DND-41 (cell line): Measurements from ENCODE around the gene CREBL2.

Experiments used
- ATAC-seq: fragments of 200-7000 bp; cut with Tn5 transposase; 3 replicates; pipeline ENCODE4 v1.9.1; 2021; ENCODE audit warnings: low read depth; ENCODE audit not compliant: insufficient read depth
- DNase-seq: peaks from one replicate; pipeline ENCODE4 v3.0.0-alpha.2; 2020
- H2AFZ ChIP-seq: 2 replicates; pipeline ENCODE4 v1.6.0; 2012; ENCODE audit warnings: low read depth, low read length
- H3K27ac ChIP-seq: 2 replicates; pipeline ENCODE4 v1.5.1; 2012; ENCODE audit warnings: low read length, inconsistent platforms
- H3K27me3 ChIP-seq: fragments of 200-600 bp; sonication (generic); 2 replicates; pipeline ENCODE4 v1.6.0; 2012; ENCODE audit warnings: low read length, mild to moderate bottlenecking, inconsistent platforms; ENCODE audit not compliant: insufficient read depth, poor library complexity
- H3K36me3 ChIP-seq: 2 replicates; pipeline ENCODE4 v1.5.1; 2012; ENCODE audit warnings: low read length, inconsistent platforms; ENCODE audit not compliant: insufficient read depth
- H3K4me1 ChIP-seq: 2 replicates; pipeline ENCODE4 v1.5.1; 2012; ENCODE audit warnings: mild to moderate bottlenecking, low read length; ENCODE audit not compliant: insufficient read depth
- H3K4me2 ChIP-seq: 2 replicates; pipeline ENCODE4 v1.6.0; 2012; ENCODE audit warnings: mild to moderate bottlenecking, moderate library complexity, low read length, inconsistent platforms; ENCODE audit not compliant: insufficient read depth
- H3K4me3 ChIP-seq, 2 experiments: fragments of 200-600 bp in 1 of 2; shearing (Covaris generic) in 1 of 2; 2 replicates each; pipeline ENCODE4 v1.5.1; 2012 to 2016; ENCODE audit warnings: inconsistent platforms in 2 of 2, low read length in 2 of 2, mild to moderate bottlenecking in 2 of 2, low read depth in 1 of 2, moderate library complexity in 1 of 2
- H3K79me2 ChIP-seq: 2 replicates; pipeline ENCODE4 v1.6.0; 2012; ENCODE audit warnings: low read length, inconsistent platforms; ENCODE audit not compliant: insufficient read depth
- H3K9ac ChIP-seq: 2 replicates; pipeline ENCODE4 v1.6.0; 2012; ENCODE audit warnings: low read depth, mild to moderate bottlenecking, inconsistent platforms, low read length, moderate library complexity
- H3K9me3 ChIP-seq: 2 replicates; pipeline ENCODE4 v1.5.1; 2012; ENCODE audit warnings: low read length, moderate library complexity, mild to moderate bottlenecking, inconsistent platforms; ENCODE audit not compliant: insufficient read depth, severe bottlenecking
- H4K20me1 ChIP-seq: 2 replicates; pipeline ENCODE4 v1.6.0; 2012; ENCODE audit warnings: low read length; ENCODE audit not compliant: insufficient read depth
- EZH2 ChIP-seq: IDR thresholded peaks from 3 replicates; pipeline ENCODE4 v1.6.1; 2012; ENCODE audit warnings: borderline replicate concordance, low read depth, mild to moderate bottlenecking, moderate library complexity, low read length, inconsistent platforms; ENCODE audit not compliant: severe bottlenecking
- TF ChIP-seq, protein P1 (sequence below): IDR thresholded peaks from 2 replicates; pipeline ENCODE4 v1.5.1; 2012; ENCODE audit warnings: borderline replicate concordance, low read length, moderate library complexity, mild to moderate bottlenecking; ENCODE audit not compliant: poor library complexity, severe bottlenecking; ENCODE audit errors: extremely low read depth

CREBL2 gene

DNA sequence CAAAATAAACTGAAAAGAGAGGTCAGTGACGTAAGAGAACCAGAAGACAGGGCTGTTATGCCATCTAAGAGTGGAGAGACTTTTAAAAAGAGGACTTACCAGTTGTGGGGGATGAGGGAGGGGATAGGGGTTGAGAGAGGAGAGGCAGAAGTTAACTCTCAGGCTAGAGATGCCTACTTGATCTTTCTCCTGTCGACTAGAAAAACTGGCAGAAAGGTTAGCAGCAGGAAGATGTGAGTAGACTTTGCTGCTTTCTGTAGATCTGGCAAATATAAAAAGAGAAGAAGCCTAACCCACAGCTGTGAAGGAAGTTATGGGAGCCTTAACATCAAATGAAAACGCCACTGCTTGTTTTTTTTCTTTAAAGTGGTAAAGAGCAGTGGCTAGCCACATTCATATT, 10.7 kb downstream of the CREBL2 start:
- H3K27ac ChIP-seq: peak overlapping the region; percentile 67
- H3K4me2 ChIP-seq: peak overlapping the region; percentile 30; the same call in 1 of the 2 replicates
- TF ChIP-seq, protein P1, sequence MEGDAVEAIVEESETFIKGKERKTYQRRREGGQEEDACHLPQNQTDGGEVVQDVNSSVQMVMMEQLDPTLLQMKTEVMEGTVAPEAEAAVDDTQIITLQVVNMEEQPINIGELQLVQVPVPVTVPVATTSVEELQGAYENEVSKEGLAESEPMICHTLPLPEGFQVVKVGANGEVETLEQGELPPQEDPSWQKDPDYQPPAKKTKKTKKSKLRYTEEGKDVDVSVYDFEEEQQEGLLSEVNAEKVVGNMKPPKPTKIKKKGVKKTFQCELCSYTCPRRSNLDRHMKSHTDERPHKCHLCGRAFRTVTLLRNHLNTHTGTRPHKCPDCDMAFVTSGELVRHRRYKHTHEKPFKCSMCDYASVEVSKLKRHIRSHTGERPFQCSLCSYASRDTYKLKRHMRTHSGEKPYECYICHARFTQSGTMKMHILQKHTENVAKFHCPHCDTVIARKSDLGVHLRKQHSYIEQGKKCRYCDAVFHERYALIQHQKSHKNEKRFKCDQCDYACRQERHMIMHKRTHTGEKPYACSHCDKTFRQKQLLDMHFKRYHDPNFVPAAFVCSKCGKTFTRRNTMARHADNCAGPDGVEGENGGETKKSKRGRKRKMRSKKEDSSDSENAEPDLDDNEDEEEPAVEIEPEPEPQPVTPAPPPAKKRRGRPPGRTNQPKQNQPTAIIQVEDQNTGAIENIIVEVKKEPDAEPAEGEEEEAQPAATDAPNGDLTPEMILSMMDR: no peak
- TF ChIP-seq EZH2: no peak
- no peak overlapping the region for H3K9ac ChIP-seq
- H3K27me3 ChIP-seq: no peaks in the 10 kb centered on the region
- H3K4me3 ChIP-seq: no peak overlapping the region
- peak; percentile 96 for ATAC-seq
- peaks cover 24% of the 10 kb centered on the region for H3K4me1 ChIP-seq
- no peaks in the 10 kb centered on the region; the same call in 1 of the 2 replicates for H3K36me3 ChIP-seq
- no peaks in the 10 kb centered on the region for H3K9me3 ChIP-seq
- H4K20me1 ChIP-seq: peaks cover 38% of the 10 kb centered on the region
- peak; percentile 51 for DNase-seq
- H2AFZ ChIP-seq: no peak overlapping the region
- H3K79me2 ChIP-seq: peaks cover 14% of the 10 kb centered on the region

DNA sequence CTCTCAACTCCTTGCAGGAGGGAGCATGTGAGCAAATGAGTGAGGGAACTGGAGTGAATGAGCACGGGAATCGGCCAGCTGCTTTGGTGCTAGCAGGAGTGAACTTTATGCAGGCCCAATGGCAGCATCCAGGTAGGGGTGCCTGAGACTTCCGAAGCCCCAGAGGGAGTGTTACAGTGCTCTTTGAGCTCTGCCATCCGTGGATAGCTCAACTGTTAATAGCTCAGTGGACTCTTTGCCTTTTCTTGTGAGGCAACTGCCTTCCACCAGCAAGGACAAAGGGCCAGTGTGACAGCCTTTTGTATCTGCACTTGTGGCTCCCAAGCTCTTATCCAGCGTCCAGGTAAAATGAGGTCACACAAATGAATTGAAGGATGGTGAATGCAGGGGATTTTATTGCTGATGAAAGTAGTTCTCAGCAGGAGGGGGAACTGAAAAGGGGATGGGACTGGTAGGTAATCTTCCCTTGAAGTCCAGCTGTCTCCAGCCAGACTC, 12.9 kb downstream of the CREBL2 start:
- H3K79me2 ChIP-seq: peaks cover 14% of the 10 kb centered on the region
- H3K4me1 ChIP-seq: peaks cover 24% of the 10 kb centered on the region
- no peak for ATAC-seq
- H2AFZ ChIP-seq: no peak overlapping the region
- no peak overlapping the region for H3K4me2 ChIP-seq
- peaks cover 43% of the 10 kb centered on the region for H4K20me1 ChIP-seq
- H3K4me3 ChIP-seq: no peak overlapping the region
- TF ChIP-seq EZH2: no peak
- TF ChIP-seq, protein P1: no peak
- no peak overlapping the region for H3K27ac ChIP-seq
- H3K27me3 ChIP-seq: no peaks in the 10 kb centered on the region
- no peak overlapping the region for H3K9ac ChIP-seq
- DNase-seq: no peak
- no peaks in the 10 kb centered on the region for H3K9me3 ChIP-seq
- no peaks in the 10 kb centered on the region; the same call in 1 of the 2 replicates for H3K36me3 ChIP-seq

DNA sequence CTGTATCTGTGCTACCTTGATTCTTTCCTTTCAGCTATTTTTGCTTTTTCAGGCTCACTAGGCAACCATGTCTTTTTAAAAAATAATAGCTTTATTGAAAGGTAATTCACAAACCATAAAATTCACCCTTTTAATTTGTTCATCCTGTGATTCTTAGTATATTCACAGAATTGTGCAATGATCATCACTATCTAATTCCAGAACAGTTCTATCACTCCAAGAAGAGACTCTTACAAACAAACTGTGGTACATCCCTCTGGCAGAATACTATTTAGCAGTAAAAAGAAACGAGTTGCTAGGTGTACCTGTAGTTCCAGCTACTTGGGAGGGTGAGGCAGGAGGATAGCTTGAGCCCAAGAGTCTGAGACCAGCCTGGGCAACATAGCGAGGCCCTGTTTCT, 14.8 kb downstream of the CREBL2 start:
- Histone ChIP-seq H3K9ac (no peak overlapping the region), H3K4me3 (no peak overlapping the region), H4K20me1 (peaks cover 40% of the 10 kb centered on the region), H2AFZ (no peak overlapping the region), H3K79me2 (peaks cover 14% of the 10 kb centered on the region), H3K4me2 (no peak overlapping the region), H3K27me3 (no peaks in the 10 kb centered on the region), H3K9me3 (no peaks in the 10 kb centered on the region), H3K27ac (no peak overlapping the region), H3K4me1 (peaks cover 19% of the 10 kb centered on the region), H3K36me3 (no peaks in the 10 kb centered on the region; the same call in 1 of the 2 replicates)
- DNase-seq (no peak), ATAC-seq (no peak)
- TF ChIP-seq EZH2: no peak
- TF ChIP-seq, protein P1: no peak

DNA sequence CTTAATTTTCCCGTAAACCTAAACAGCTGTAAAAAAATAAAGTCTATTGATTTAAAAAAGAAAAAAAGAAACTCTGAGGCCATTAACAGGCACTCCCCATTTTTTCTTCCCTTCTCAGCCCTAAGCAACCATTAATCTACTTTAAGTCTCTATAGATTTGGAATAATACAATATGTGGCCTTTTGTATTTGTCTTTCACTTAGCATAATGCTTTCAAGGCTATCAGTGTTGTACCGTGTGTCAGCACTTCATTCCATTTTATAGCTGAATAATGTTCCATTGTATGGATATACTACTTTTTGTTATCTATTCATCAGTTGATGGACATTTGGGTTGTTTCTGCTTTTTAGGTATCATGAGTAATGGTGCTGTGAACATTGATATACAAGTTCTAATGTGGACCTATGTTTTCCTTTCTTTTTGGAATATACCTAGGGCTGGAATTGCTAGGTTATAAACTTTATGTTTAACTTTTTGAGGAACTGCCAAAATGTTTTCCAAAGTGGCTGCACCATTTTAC, 15.7 kb downstream of the CREBL2 start:
- Histone ChIP-seq H3K27me3 (no peaks in the 10 kb centered on the region), H3K4me2 (no peak overlapping the region), H3K36me3 (no peaks in the 10 kb centered on the region; the same call in 1 of the 2 replicates), H3K27ac (no peak overlapping the region), H3K9ac (no peak overlapping the region), H2AFZ (no peak overlapping the region), H3K4me1 (peaks cover 10% of the 10 kb centered on the region), H3K4me3 (no peak overlapping the region), H4K20me1 (peaks cover 31% of the 10 kb centered on the region), H3K9me3 (no peaks in the 10 kb centered on the region), H3K79me2 (peaks cover 14% of the 10 kb centered on the region)
- ATAC-seq (no peak), DNase-seq (no peak)
- TF ChIP-seq, protein P1: no peak
